VCaP (cell line): Measurements from ENCODE around the gene MUC22.
"Not testable (repeated sequence)": the region's sequence is repeated elsewhere in the genome, so short reads cannot be mapped to it uniquely, and the experiment has no call there.

Experiments
- H3K27ac ChIP-seq: fragments of 450-650 bp; 2 replicates; pipeline ENCODE4 v1.5.1; 2017
- CTCF ChIP-seq: fragments of 450-650 bp; conservative IDR thresholded peaks from 2 replicates; pipeline ENCODE4 v1.5.1; 2017; ENCODE audit warnings: mild to moderate bottlenecking, moderate library complexity

The MUC22 gene

GRCh38 chr6:31063906-31064435, 53.7 kb downstream of the MUC22 start:
- no peak for TF ChIP-seq CTCF
- H3K27ac ChIP-seq, result no peak overlapping the region

- H3K27ac ChIP-seq, result no peak overlapping the region
- no peak for TF ChIP-seq CTCF
Observed at GRCh38 chr6:31065556-31065955, 55.3 kb downstream of the MUC22 start.

- H3K27ac ChIP-seq, result not testable (repeated sequence)
Observed at GRCh38 chr6:31067028-31067427, 56.8 kb downstream of the MUC22 start.

- H3K27ac ChIP-seq, result not testable (repeated sequence)
Observed at GRCh38 chr6:31067891-31068668, 57.8 kb downstream of the MUC22 start.

GRCh38 chr6:31068669-31069340, 58.5 kb downstream of the MUC22 start:
- TF ChIP-seq CTCF, result peak; percentile 85
- no peak overlapping the region for H3K27ac ChIP-seq

- peak overlapping the region; percentile 82; the same call in 1 of the 2 replicates for H3K27ac ChIP-seq
- peak; percentile 76 for TF ChIP-seq CTCF
Observed at GRCh38 chr6:31070711-31071197, 60.5 kb downstream of the MUC22 start.

GRCh38 chr6:31074401-31074800, 64.1 kb downstream of the MUC22 start:
- no peak for TF ChIP-seq CTCF
- peak overlapping the region; percentile 82; the same call in 1 of the 2 replicates for H3K27ac ChIP-seq

- no peak for TF ChIP-seq CTCF
- H3K27ac ChIP-seq, result peak overlapping the region; percentile 85
Observed at GRCh38 chr6:31075528-31075927, 65.3 kb downstream of the MUC22 start.
